Measurements from ENCODE around the gene TMC3.

TMC3 gene

GRCh38 chr15:81362790-81363189, 11.2 kb downstream of the TMC3 start:
- no peak for DNase-seq (ENCODE audit: low read depth)
- no peak for TF ChIP-seq CTCF (IDR thresholded peaks at IDR 0.05; ENCODE audit: low read length, missing control alignments)
- H3K4me3 ChIP-seq (replicated peaks; ENCODE audit: low read depth, low read length): no peak overlapping the region

GRCh38 chr15:81361891-81362290, 12.1 kb downstream of the TMC3 start:
- DNase-seq (ENCODE audit: low read depth): no peak
- TF ChIP-seq CTCF (IDR thresholded peaks at IDR 0.05; ENCODE audit: low read length, missing control alignments): no peak
- H3K4me3 ChIP-seq (replicated peaks; ENCODE audit: low read depth, low read length): no peak overlapping the region

GRCh38 chr15:81360491-81360890, 13.5 kb downstream of the TMC3 start:
- DNase-seq (ENCODE audit: low read depth): no peak
- TF ChIP-seq CTCF (IDR thresholded peaks at IDR 0.05; ENCODE audit: low read length, missing control alignments): no peak
- H3K4me3 ChIP-seq (replicated peaks; ENCODE audit: low read depth, low read length): no peak overlapping the region

GRCh38 chr15:81358248-81358647, 15.8 kb downstream of the TMC3 start:
- no peak for DNase-seq (ENCODE audit: low read depth)
- TF ChIP-seq CTCF (IDR thresholded peaks at IDR 0.05; ENCODE audit: low read length, missing control alignments): no peak
- H3K4me3 ChIP-seq (replicated peaks; ENCODE audit: low read depth, low read length): no peak overlapping the region

GRCh38 chr15:81357180-81357686, 16.8 kb downstream of the TMC3 start:
- no peak for DNase-seq (ENCODE audit: low read depth)
- H3K4me3 ChIP-seq (replicated peaks; ENCODE audit: low read depth, low read length): no peak overlapping the region
- TF ChIP-seq CTCF (IDR thresholded peaks at IDR 0.05; ENCODE audit: low read length, missing control alignments): peak; percentile 3

GRCh38 chr15:81356252-81356651, 17.8 kb downstream of the TMC3 start:
- H3K4me3 ChIP-seq (replicated peaks; ENCODE audit: low read depth, low read length): no peak overlapping the region
- DNase-seq (ENCODE audit: low read depth): no peak
- TF ChIP-seq CTCF (IDR thresholded peaks at IDR 0.05; ENCODE audit: low read length, missing control alignments): no peak

- no peak overlapping the region for H3K4me3 ChIP-seq (replicated peaks; ENCODE audit: low read depth, low read length)
- no peak for TF ChIP-seq CTCF (IDR thresholded peaks at IDR 0.05; ENCODE audit: low read length, missing control alignments)
- no peak for DNase-seq (ENCODE audit: low read depth)
Measured at GRCh38 chr15:81351651-81352050, 22.4 kb downstream of the TMC3 start.
